Measurements from ENCODE around the gene TMED6.

Gene TMED6

DNA sequence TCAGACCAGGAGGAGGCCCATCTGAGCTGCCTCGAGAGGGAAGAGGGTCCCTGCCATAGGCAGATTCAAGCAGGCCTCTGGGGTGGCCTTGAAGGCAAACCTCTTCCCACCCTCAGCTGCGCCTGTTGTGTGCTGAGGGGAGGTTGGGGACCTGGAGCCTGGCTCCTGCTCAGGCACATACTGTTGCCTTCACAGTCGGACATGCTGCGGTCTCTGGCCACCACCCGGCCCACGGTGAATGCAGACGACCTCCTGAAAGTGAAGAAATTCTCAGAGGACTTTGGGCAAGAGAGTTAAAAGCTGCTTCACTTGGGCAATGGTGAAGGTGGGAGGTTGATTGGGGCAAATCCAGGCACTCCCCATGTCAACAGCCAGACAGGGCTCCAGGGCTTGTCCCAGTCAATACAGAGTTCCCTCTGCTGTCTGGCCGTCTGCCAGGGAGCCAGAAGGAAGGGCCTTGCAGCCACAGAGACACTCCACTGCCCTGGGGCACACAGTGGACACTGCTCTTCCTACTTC is 27.5 kb downstream of the TMED6 start:
- DNase-seq (ENCODE audit: low read depth, low spot score): peak; percentile 16

GRCh38 chr16:69323415-69323814 is 28.2 kb downstream of the TMED6 start:
- DNase-seq (ENCODE audit: low read depth, low spot score): no peak

- no peak for DNase-seq (ENCODE audit: low read depth, low spot score)
Observed at GRCh38 chr16:69322343-69322742, 29.2 kb downstream of the TMED6 start.

DNA sequence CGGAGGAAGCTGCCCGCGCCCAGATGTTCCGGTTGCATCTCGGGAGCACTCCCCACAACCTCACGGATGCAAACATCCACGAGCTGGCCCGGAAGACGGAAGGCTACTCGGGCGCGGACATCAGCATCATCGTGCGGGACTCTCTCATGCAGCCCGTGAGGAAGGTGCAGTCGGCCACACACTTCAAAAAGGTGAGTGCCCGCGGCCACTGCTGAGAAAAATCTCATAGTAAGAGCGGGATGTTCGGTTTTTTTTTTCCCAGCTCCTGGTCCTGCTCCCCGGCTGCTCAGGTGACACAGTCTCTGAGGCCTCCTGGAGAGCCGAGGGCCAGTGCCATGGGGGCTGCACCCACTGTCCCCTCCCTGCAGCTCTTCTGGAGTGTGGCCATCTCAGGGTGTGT is 30.5 kb downstream of the TMED6 start:
- no peak for DNase-seq (ENCODE audit: low read depth, low spot score)

- no peak for DNase-seq (ENCODE audit: low read depth, low spot score)
Observed at GRCh38 chr16:69320740-69321073, 30.9 kb downstream of the TMED6 start.

DNA sequence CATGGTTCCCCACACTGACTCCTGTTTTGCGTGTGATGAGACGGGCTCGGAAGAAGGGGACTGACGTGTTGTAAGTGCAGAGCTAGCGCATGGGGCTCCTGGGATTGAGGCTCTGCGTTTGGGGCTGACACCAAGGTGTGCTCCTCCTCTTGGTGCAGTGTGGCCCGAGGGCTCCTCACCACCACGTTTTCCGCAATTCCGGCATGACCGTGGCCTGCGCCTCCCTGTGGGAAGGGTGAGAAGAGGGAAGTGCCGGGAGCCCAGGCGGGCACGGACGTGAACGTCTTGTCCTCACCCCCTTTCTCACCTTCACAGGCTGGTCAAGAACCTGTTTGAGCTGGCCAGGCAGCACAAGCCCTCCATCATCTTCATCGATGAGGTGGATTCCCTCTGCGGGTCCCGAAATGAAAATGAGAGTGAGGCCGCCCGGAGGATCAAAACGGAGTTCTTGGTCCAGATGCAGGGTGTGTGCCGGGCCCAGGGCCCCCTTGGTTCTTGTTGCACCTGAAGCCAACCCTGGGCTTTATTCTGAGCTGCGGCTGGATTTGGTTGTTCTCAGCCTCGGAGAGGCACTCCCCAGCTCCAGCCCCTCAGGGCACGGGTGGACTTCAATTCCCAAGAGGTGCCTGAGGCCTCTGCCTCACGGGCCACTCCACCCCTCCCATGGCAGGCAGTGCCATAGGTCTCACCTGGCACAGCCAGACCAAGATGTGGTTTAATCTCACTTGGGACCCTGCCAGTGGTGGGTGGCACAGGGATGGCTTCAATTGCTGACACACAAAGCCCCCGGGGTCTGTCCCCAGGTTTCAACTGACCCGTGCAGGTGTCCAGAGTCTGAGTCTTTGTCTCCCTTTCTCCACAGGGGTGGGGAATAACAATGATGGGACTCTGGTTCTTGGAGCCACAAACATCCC is 31.5 kb downstream of the TMED6 start:
- DNase-seq (ENCODE audit: low read depth, low spot score): no peak

DNA sequence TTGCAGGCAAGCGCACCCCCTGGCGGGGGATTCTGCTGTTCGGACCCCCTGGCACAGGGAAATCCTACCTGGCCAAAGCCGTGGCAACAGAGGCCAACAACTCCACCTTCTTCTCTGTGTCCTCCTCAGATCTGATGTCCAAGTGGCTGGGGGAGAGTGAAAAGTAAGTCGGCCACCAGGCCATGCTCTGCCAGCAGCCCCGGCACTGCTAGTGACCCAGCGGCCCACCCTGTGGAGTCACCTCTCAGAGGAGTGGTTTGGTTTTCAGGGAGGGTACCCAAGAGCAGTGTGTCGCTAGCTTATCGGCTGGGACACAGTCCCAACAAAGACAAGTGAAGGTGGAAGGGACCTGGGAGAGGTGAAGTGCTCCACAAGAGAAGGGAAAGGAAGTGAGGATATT is 32.2 kb downstream of the TMED6 start:
- DNase-seq (ENCODE audit: low read depth, low spot score): no peak

DNA sequence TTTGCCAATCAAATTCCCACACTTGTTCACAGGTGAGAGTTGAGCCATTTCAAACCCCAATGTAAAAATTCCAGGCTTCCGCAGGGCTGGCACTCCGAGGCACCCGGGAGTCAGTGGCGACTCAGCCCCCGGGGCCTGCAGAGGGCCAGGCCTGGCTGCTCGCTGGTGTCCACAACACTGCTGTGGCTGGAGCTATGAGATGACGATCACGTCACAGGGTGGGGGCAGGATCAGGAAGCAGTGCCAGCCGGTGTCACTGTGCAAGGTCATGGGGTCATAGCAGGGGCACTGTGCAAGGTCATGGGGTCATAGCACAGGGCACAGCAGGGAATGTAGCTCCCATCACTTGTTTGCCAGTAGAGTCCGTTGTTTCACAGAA is 32.7 kb downstream of the TMED6 start:
- DNase-seq (ENCODE audit: low read depth, low spot score): no peak

DNA sequence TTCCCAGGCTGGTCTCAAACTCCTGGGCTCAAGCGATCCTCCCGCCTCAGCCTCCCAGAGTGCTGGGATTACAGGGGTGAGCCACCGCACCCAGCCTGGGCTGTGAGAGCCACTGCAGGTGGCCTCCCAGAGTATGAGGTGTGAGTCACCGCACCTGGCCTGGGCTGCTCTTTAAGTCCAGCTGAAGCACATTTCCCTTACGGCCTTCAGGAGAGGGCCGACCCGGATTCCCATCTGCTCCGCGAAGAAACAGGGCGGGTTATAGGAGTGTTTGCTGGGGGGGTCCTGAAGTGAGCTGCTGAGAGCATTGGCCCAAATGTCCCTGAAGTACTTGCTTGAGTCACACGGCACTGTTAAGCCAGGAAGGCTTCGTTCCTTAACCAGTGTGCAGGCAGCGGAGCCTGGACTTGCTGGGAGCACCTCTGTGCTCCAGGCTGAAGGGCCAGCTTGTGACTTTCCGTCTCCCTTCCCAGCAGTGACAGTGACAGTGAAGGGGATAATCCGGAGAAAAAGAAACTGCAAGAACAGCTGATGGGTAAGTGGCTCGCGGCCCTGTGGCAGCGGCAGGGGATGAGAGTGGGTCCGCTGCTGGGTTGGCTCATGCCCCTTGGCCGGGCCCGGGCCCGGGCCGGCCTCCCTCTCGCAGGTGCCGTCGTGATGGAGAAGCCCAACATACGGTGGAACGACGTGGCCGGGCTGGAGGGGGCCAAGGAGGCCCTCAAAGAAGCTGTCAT is 33.2 kb downstream of the TMED6 start:
- no peak for DNase-seq (ENCODE audit: low read depth, low spot score)

DNA sequence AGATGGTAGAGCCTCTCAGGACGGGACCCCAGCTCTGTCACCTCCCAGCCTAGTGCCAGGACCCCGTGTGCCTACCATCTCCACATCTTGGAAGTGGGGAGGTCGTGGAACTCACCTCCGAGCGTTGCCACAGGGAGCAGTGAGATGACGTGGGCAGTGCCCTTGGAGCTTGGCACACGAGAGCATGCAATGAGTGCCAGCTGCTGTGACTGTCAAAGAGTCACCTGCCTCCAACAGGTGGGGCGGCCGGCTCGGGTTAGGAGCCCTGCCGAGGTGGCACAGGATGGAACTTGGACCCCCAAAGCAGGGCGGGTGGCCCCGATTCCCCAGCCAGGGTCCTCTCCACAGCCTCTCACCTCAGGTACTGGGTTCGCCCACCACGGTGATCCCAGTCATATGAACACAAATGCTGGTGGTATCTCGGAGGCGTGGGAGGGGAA is 35.0 kb downstream of the TMED6 start:
- DNase-seq (ENCODE audit: low read depth, low spot score): no peak

DNA sequence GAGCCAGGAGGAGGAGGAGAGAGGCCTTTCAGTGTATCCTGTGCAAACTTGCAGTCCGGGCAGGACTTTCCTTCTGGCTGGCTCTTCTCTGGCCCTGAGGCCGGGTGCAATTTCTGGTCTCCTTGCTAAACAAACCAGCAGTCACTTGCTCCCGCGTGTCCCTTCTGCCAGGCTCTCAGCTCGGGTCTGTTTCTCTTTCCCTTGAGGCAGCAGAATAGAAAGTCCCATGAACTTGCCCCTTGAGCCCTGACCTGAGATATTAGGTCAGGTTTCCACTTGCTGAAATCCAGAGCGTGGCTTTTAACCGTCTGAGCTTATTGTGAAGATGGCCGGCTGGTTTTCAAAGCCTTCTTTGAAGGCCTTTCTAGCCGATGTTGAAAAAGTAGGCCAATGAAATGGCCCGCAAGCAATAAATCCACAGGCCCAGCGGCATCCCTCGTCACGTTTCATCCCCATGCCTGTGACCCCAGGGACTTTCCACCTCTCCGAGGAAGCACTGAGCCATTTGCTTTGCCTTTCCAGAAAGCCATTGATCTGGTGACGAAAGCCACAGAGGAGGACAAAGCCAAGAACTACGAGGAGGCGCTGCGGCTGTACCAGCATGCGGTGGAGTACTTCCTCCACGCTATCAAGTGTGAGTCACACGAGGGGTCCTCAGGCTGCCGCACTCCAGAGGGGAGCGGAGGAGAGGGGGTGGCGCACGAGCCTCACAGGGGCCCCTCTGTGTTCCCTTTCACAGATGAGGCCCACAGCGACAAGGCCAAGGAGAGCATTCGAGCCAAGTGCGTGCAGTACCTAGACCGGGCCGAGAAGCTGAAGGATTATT is 35.9 kb downstream of the TMED6 start:
- DNase-seq (ENCODE audit: low read depth, low spot score): no peak

GRCh38 chr16:69314534-69314933 is 37.1 kb downstream of the TMED6 start:
- DNase-seq (ENCODE audit: low read depth, low spot score): no peak

DNA sequence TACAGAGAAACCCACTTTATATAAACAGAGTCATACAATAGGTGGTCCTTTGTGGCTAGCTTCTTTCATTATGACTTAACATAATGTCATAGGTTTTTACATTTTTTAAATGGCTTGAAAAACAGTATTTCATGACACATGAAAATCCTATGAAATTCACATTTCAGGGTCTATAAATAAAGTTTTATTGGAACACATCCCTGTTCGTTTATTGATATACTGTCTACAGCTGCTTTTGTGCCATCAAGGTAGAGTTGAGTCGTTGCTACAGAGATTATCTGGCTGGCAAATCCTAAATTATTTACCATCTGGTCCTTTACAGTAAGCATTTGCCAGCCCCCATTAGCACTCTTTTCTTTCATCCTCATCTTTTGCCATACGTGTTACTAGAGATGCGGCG is 38.1 kb downstream of the TMED6 start:
- no peak for DNase-seq (ENCODE audit: low read depth, low spot score)

GRCh38 chr16:69311533-69312387 is 39.8 kb downstream of the TMED6 start:
- DNase-seq (ENCODE audit: low read depth, low spot score): peak; percentile 69

GRCh38 chr16:69310653-69311532 is 40.7 kb downstream of the TMED6 start, which contains the start of gene VPS4A:
VPS4A (plus strand) TSS chr16:69311350; CDS start chr16:69311512, 162 bp downstream.
- DNase-seq (ENCODE audit: low read depth, low spot score): peak; percentile 99

GRCh38 chr16:69309316-69309715 is 42.3 kb downstream of the TMED6 start:
- DNase-seq (ENCODE audit: low read depth, low spot score): peak; percentile 58

- DNase-seq (ENCODE audit: low read depth, low spot score): no peak
Observed at GRCh38 chr16:69307856-69308255, 43.7 kb downstream of the TMED6 start.

DNA sequence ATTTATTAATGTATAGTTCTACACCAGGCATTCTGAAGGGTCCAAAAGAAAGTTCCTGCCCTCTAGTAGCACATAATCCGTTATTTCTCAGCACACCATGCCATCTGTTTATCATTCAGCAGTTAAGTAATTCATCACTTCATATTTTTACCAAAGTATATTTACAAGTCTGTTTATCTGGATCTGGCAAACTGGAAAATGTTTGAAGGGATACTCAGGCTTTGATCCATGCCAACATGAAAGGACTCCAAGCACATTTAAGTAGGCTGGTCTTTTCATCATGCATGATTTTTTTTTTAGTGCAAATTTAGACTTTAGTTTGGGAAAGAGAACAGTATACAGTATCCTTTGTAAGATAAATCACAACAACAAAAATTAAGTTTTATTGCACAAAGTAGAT is 44.5 kb downstream of the TMED6 start:
- no peak for DNase-seq (ENCODE audit: low read depth, low spot score)

GRCh38 chr16:69306031-69306430 is 45.6 kb downstream of the TMED6 start:
- DNase-seq (ENCODE audit: low read depth, low spot score): no peak

GRCh38 chr16:69302301-69302700 is 49.3 kb downstream of the TMED6 start:
- no peak for DNase-seq (ENCODE audit: low read depth, low spot score)

Data from astrocyte of the hippocampus (primary cell).